GM12801 (cell line): ENCODE results near the gene MAS1L.

Source experiments
- TF ChIP-seq, protein P1 (sequence below): IDR thresholded peaks from one replicate; pipeline ENCODE4 v1.5.1; 2011; ENCODE audit warnings: control low read depth; ENCODE audit not compliant: insufficient read length; ENCODE audit errors: extremely low read depth

The MAS1L gene

DNA sequence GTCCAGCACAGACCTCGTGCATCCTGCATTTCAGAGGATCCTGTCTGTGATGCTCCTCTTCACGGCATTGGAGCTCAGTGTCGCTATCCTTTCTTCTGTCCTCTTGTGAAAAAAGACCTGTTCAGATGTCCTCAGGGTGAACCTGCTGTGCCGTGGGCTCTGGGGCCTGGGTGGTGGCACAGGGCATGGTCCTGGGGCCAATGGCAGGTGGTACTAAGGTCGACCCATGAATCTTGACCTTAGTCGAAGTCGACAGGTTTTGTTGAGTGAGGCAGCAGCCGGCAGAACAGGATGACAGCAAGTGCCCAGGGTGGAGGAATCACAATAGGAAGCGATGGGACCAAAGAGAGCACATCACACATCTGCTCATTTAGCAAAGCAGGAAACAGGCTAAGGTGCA, 22.0 kb upstream of the MAS1L start:
- TF ChIP-seq, protein P1, sequence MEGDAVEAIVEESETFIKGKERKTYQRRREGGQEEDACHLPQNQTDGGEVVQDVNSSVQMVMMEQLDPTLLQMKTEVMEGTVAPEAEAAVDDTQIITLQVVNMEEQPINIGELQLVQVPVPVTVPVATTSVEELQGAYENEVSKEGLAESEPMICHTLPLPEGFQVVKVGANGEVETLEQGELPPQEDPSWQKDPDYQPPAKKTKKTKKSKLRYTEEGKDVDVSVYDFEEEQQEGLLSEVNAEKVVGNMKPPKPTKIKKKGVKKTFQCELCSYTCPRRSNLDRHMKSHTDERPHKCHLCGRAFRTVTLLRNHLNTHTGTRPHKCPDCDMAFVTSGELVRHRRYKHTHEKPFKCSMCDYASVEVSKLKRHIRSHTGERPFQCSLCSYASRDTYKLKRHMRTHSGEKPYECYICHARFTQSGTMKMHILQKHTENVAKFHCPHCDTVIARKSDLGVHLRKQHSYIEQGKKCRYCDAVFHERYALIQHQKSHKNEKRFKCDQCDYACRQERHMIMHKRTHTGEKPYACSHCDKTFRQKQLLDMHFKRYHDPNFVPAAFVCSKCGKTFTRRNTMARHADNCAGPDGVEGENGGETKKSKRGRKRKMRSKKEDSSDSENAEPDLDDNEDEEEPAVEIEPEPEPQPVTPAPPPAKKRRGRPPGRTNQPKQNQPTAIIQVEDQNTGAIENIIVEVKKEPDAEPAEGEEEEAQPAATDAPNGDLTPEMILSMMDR, result no peak

DNA sequence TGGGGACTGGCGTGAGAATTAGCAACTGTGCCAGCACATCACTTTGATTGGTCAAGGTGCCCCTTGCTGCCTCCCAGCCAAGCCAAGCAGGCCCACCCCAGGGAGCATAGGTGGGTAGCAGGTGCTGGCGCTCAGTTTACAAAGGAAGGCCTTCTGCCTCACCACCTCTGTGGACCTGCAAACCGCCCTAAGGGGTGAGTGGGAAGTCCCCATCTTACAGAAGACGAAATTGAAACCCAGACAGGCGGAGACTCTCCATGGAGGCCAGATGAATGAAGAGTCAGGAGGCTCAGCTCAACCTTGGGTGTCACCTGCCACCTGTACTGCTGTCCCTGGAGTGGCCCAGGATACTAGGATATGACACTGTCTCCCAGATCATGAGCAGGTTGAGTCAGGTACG, 21.5 kb upstream of the MAS1L start:
- TF ChIP-seq, protein P1, result no peak

DNA sequence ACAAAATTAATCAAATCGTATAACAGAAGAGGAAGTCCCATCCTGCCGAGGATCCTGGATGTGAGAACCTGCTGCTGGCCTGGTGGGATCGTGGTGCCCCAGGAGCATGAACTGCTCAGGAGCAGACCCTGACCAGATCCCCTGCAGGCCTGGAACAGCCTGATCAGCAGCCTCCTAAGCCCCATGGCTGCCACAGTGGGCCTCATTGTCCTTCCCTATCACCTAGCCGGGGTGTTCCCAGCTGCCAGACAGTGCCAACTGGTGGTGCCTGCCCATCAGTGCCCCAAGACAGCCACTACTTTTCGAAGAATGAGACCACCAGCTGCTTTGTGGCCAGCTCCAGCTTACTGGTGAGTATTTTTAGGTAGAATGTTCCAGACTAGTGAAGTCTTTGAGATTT, 19.6 kb upstream of the MAS1L start:
- TF ChIP-seq, protein P1, result no peak

DNA sequence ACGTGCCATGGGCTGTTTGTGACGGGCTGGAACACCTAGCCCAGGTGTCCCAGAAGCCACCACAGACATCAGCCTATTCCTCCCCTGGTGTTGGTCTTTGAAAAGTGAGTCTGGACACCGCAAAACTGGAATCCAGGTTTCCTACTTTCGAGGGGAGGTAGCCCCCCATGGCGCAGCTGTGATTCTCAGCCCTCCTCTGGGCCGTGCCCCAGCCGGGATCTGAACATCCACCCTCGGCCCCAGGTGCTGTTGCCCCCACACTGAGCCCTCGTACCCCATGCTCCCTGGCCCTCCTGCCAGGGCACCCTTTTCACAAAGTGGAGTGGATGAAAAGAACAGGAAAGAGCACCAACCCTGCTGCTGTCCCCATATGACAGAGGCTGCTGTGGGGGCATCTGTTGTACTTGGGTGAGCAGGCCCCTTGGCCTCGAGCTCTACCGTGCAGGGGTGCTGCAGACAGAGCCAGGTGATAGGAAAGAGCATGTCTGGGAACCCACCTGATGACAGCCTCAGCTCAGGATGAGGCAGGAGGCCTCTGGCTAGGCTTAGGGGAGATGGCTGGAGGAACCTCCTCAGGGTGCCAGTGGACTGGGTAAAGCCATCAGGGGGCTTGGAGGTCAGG, 18.8 kb upstream of the MAS1L start:
- TF ChIP-seq, protein P1, result no peak

DNA sequence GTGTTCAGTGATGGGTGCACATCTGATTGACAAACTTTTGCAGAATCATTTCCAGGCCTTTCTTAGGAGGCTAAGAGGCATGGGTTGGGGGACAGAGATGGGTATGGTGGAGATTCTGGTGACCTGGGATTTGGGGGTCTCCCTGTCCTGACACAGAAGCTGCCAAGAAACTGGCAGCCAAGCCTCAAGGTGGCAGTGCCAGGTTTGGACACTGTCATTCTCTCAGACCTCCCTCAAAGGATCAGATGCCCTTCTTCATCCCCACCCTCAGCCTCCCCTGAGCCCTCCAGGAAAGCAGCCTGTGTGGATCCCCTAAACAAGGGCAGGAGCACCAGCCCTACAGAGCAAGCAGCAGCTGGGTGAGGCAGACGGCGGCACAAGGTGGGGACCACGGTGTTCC, 18.1 kb upstream of the MAS1L start:
- TF ChIP-seq, protein P1, result no peak

DNA sequence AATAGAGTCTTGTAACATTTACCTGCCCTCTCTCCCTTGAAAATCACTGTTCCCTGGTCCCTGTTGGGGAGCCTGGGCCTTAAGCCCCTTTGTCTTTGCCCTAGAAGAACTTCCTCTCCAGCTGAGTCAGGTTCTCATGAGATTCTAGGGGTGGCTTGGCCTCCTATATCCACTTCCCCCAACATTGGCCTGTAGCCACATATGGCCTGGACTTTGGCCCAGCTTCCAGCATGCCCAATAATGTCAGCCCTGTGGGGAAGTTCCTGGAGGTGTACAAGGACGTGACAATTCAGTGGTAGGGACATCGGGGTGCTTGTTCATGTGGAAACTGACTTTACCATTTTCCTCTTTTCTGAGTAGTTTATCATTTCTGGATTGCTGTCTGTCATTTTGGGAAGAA, 17.2 kb upstream of the MAS1L start:
- TF ChIP-seq, protein P1, result no peak

DNA sequence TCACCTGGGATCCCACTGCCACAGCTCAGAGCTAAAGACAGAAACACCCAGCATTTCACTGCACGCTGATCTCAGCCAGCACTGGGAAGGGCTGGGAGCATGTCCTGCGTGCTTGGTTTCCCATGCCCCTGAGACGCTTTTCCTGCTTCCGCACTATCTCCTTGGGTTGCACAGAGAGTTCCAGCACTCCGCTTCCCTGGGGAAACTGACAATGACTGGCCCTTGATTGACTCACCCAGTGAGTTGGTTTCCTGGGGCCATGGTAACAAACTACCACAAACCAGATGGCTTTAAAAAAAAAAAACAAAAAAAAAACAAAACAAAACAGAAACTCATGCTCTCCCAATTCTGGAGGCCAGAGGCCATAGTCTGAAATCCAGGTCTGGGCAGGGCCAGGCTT, 14.8 kb upstream of the MAS1L start:
- TF ChIP-seq, protein P1, result no peak
